NCI-H345 (cell line): Measurements from ENCODE around the gene MYD88.

Experiments used
- DNase-seq: peaks from one replicate; lab custom pipeline; 2025; lab: John Stamatoyannopoulos, UW

MYD88 gene

GRCh38 chr3:38138349-38139190 lies at the start of gene MYD88:
MYD88 (plus strand) TSS chr3:38138661; CDS start chr3:38138701, 40 bp downstream.
- DNase-seq = peak; percentile 34

- DNase-seq = no peak
Observed at GRCh38 chr3:38089163-38089562, 49.3 kb upstream of the MYD88 start.

GRCh38 chr3:38090453-38090852 lies 48.0 kb upstream of the MYD88 start:
- DNase-seq = no peak

GRCh38 chr3:38094999-38095398 lies 43.5 kb upstream of the MYD88 start:
- no peak for DNase-seq

GRCh38 chr3:38095669-38096483 lies 42.6 kb upstream of the MYD88 start:
- DNase-seq = no peak

GRCh38 chr3:38097446-38098375 lies 40.8 kb upstream of the MYD88 start:
- no peak for DNase-seq

GRCh38 chr3:38098376-38098723 lies 40.1 kb upstream of the MYD88 start:
- no peak for DNase-seq

GRCh38 chr3:38099518-38099917 lies 38.9 kb upstream of the MYD88 start:
- DNase-seq = no peak

- DNase-seq = no peak
Observed at GRCh38 chr3:38100498-38100897, 38.0 kb upstream of the MYD88 start.

- DNase-seq = no peak
Observed at GRCh38 chr3:38101811-38102443, 36.5 kb upstream of the MYD88 start.

GRCh38 chr3:38102444-38102814 lies 36.0 kb upstream of the MYD88 start:
- DNase-seq = no peak

- DNase-seq = no peak
Observed at GRCh38 chr3:38105525-38105924, 32.9 kb upstream of the MYD88 start.

GRCh38 chr3:38107911-38108648 lies 30.4 kb upstream of the MYD88 start:
- no peak for DNase-seq

- DNase-seq = no peak
Observed at GRCh38 chr3:38108649-38109579, 29.5 kb upstream of the MYD88 start.

- no peak for DNase-seq
Observed at GRCh38 chr3:38109580-38110313, 28.7 kb upstream of the MYD88 start.

GRCh38 chr3:38110314-38111050 lies 28.0 kb upstream of the MYD88 start:
- no peak for DNase-seq

- DNase-seq = no peak
Observed at GRCh38 chr3:38111201-38111600, 27.3 kb upstream of the MYD88 start.

GRCh38 chr3:38111696-38112377 lies 26.6 kb upstream of the MYD88 start:
- no peak for DNase-seq
